ENCODE results near the gene COL18A1.

Gene COL18A1

DNA sequence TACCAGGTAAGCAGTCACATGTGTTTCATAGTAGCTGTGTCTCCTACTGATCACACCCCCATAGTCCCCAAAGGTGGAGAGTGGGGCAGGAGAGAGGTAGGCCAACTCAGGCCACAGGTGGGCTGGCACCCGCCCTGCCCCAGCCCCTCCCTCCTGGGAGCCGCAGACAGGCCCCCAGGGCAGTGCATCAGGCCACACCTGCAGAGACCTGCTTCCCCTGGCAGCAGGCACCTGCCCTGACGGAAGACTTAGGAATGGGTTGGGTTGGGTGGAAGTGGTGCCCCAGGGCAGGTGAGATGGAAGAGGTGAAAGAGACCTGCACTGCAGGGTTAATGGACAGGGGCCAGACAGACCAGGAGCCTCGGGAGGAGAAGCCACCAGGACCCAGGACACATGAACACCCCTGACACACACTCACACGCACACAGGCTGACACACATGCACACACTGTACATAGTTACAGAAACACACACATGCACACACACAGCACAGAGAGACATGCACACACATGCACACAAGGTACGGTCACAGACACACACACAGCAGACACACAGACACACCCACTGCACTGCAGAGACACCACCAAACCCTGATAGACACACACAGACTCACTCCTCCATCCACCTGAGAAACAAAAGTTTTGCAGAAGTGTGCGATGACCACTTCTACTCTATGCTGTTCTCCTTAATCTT is 1.7 kb upstream of the COL18A1 start:
- no peak for DNase-seq

DNA sequence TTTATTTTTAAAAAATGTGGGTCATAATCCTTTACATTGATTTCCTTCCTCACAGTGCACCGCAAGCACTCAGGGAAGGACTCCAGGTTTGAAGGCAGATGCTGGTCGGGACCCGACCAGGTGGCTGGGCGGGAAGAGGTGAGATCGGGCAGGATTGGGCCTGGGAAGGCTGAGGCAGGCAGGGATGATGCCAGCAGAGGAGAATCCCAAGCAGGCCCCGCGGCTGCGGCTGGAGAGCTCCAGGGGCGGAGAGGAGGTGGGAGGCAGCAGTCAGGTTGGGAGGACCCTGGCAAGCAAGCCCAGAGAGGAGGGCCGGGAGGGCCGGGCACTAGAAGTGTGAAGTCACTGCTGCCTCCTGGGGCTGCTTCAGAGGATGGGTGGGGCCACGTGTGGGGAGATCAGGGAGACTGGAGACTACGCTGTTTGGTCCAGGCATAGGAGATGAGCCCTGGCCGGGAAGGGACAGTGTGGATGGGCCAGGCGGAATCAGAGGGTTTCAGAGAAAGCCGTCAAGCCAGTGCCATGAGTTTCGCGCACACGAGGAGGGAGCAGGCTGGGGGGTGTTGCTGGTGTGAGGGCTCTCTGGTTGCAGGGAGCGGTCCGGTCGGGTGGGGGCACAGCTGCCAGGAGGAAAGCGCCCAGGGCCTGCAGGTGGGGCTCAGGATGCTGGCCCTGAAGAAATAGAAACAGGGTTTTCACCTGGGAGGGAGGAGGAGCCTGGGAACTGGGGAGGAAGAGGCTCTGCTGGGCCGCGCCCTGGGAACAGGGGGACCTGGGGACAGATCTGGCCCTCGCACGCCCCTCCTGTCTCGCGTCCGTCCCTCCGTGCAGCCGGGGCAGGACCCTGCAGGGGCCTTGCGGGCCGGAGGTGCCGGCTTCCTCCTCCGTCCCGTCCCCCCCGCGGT is 888 bp upstream of the COL18A1 start:
- no peak for DNase-seq

DNA sequence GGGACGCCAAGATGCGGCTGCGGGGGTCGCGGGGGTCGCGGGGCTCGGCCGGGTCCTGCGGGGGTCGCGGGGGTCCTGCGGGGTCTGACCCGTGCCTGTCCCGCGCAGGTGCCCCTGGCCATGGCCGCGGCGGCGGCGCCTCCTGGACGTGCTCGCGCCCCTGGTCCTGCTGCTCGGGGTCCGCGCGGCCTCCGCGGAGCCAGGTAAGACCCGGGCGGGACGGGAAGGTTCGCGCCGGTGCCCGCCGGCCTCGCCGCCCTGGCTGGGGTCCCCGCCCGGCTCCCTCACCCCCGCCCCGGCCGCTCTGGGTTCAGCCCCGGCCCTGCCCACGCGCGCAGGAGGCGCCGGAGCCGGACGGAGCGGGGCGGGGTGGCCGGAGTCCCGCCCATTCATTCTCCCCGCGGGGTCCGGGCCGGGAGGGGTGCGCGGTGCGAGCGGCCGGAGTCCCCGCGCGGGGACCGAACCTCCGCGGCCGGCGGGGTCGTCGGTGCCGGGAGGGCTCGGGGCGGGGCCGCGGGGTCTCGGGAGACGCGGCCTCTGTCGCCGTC is 380 bp downstream of the COL18A1 start:
- DNase-seq: no peak

DNA sequence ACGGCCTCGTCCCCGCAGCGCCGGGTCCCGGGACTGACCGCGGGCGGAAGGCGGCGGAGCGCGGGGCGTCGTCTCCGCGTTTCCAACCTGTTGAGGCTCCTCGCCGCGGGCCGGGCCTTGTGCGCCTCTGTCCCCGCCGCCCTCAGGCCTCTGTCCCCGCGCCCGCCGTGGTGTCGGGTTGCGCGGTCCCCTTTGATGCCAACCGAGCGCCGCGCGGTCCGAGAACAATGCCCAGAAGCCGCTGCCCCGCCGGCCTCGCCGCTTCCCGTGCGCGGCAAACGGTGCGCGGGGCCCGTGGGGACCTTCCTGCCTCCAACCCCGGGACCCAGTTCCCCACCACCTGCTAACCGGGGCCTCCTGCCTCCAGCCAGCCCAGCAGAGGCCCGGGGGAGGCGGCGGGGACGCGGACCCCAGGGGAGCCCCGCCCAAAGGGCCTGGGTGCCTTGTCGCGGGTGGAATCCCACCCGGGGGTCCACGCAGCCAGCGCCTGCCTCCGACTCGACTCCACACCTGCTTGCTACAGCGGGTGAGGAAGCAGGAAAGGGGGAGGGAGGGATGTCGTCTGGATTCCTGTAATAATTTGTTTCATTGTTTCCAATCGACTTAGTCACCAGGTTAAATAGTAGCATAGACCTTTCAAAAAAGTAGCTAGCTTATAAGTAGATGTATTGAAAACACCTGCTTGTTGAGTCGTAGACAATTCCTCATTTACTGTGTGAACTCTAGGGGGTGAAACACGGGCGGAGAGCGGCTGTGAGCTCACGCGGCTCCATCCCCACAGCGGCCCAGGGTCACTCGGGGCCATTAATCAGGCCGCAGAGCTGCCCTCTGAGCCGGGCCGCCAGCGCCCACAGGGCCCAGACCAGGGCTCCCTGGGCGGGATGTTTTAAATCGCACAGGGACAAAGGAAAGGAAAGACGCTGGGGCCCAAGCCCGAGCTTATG is 1.1 kb downstream of the COL18A1 start:
- no peak for DNase-seq

DNA sequence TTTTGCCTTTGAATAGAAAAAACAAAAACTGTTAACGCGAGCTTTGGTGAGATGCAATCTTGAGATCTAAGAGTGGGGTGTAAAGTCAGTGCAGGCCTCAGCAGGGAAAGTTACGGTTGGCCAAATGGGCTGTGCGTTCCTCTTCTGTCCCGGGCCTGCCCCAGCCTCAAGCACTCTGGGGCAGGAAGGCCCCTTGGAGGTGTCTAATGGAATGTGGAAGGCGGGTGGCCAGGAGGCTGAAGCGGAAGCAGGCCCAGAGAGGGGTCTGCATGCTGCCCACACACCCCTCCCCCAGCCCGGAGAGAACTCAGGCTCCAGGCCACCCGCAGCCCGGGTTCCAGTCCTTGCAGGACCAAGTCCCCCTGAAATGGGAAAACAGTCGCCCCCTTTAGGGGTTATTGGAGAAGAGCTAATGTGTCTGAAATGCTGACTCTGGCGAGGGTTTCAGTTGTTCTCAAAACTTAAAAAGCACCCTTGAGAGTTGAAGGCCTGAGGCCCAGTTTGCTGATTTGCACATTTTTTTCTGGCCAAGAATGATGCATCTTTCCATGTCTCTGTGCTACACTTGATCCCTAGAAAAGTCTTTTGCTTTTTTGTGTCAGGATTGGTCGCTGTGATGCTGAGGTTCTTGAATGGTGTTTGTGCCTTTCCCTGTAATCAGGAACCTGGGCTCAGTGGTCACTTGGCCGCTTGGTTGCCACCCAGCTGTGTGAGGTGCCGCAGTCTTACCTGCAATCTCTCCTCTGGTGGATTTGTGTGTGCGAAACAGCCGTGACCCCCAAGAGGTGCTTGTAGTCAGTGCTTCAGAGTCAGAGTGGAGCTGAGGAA is 2.0 kb downstream of the COL18A1 start:
- no peak for DNase-seq

DNA sequence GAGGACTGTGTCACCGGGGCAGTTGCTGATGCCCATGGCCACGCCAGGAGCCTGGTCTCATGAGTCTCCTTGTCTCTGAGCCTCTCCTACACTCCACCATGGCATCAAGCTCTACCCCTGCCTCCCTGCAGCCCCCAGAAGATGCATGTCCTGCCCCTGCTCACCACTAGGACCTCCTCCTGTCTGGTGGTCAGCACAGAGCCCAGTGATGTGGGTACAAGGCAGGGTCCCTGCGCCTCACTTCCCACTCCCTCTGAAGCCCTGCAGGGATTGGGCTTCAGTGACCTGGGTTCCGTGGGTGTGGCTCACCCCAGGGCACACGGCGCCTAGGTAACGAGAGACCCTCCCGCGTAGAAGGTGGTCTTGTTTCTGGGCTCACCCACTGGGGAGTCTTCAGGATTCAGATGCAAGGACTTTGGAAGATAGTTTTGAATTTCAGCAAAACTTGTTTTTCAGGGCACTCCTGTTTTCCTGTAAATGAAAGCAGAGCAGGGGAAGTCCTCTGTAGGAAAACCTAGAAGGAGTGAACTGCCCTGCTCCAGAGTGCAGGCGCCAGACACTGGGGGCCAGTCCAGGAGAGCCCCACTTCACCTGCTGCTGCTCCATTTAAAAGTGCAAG is 2.8 kb downstream of the COL18A1 start:
- DNase-seq: no peak

DNA sequence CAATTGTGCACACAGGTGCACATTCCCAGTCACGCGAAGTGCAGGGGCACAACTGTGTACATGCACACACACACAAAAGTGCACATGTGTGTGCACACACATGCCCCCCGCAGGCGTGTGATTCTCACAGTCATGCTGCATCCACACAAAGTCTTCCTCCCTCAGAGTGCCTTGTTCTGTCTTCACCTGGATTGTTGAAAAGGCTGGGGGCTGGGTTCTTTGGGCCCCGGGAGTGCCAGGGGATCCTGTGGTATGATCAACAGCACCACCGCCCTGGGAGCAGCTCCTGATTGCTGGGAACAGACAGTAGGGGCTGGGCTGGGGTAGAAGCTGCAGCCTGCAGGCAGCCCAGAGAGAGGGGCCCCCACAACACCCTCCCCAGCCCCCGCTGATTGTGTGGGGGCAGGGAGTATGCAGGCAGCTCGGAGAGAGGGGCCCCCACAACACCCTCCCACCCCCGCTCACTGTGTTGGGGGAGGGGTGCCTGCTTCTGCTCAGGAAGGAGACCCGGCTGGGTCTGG is 3.4 kb downstream of the COL18A1 start:
- no peak for DNase-seq

DNA sequence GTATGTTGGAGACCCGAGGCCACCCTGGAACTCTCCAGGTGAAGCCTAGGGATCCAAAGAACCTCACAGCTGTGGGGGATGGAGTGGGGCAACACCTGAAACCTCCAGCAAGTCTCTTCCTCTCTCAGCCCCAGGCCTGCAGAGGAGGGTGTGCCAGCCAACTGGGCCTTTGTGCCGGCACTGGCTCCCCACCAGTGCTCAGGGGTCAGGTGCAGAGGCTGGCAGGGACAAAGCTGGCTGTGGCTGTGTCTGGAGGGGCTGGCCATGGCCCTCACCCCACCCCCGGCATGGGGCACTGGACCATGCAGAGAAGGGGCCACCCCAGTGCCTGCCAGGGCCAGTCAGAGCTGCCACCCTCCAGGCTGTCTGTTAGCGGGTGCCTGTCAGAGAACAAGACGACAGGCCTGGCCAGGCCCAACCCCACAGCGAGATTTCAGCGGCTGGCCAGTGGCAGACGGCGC is 3.9 kb downstream of the COL18A1 start:
- DNase-seq: no peak

DNA sequence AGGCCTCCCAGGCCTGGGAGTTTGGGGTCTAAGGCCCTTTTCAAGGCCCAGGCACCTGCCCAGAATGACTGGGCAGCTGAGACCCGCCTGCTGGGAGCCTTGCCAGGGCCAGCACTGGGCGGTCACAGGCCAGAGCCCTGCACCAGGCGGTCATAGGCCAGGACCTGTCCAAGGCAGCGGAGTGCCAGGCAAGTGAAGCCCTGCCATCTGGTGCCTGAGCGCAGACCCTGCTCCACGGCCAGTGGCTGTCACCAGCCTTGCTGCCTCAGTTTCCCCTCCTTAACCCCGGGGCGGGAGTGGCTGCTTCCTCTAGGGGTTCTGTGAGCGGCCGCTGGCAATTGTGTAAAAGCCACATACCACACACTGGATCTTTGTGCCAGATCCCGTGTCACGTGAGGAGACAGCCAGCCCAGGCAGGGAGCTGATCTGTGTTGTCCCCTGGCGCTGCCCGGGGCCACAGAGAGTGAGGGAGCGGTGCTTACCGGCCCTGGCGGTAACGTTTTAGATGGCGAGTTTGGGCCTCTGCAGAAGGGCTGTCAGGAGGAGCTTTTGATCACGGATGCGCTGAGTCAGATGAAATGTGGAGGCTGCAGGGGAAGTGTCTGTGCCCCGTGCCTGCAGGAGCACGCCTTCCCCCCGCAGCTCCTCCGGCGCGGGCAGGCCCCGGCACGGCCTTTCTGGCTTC is 4.6 kb downstream of the COL18A1 start:
- no peak for DNase-seq

DNA sequence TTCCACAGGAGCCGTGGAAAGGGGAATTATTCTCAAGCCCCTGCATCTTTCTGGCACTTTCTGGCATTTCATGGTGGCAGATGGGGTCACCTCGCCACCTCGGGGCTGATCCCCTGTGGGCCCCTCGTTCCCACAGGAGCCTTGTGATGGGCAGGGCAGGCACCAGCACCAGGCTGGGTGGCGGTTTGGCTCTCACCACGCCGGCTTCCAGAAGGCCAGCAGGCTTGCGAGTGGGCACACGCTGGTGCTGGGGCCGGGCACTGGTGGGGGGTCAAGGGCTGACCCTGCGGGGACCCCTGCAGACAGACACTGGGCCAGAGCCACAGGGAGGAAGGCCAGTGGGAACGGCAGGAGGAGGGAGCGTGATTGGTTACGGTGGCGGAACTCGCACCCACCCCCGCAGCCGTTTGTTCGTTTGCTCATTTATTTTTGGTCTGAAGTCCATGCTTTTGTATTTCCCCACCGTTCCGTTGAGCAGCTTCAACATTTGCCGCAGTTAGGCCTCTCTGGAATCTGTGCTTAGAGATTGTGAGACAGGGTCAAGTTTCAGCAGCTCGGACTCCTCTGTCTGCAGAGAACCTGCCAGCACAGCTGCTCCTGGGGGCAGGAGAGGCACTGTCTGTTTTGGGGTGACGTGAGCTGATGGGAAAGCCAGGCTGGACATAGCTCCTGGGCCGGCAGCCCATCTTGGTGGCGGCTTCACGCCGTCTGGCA is 5.3 kb downstream of the COL18A1 start:
- DNase-seq: no peak

DNA sequence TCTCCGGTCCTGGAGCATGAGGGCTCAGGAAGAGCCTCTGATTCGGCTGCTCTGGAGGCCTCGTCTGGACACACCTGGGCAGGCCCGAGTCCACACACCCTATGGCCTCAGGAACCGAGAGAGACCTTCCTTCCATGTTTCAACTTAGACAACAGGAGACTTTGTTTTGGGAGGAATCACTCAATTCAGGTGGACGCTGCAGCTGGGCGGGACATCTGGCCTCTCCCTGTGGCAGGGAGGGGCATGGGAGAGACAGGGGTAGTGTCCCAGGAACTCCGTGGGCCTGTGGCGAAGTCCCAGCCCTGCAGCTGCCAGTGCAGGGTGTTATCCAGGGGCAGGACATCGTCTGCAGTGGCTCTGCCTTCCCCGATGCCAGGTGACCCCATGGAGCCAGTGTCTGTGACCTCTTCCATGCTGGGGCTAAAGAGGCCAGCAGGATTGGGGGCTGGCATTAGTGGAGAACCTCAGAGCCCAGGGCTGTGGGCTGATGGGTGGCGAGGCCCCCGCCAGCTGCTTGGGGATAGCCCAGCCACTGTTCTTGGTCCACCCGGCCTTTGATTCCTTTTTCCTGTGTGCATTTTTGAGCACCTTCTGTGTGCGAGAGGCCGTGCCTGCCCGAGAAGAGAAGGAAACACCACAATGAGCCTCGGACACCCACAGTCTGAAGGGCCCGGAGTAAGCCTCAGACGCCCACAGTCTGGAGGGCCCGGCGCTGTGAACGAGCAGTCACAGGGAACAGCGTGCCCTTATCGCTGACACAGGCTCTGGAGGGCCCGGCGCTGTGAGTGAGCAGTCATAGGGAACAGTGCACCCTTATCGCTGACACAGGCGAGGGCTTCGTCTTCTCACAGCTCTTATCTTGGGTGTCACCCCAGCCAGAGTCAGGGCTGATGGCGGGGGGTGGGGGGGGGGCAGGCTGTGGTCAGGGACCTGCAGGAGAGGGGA is 6.2 kb downstream of the COL18A1 start:
- DNase-seq: no peak

DNA sequence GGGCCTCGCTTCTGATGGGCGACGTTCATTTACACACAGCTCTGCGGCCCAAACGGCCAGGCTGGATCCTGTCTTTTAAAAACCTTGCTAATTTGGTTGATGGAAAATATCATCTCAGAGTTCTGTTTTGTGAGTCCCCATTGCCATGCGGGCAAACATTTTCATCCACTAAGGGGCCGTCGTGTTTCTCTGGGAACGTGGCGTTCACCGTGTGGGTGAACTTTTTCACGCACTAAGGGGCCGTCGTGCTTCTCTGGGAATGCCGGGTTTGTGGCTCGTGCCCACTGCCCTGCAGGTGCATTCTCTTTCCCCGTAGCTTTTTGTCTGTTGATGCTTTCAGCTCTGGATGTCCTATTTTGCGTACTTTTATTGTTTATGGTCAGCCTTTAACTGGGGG is 6.8 kb downstream of the COL18A1 start:
- no peak for DNase-seq

DNA sequence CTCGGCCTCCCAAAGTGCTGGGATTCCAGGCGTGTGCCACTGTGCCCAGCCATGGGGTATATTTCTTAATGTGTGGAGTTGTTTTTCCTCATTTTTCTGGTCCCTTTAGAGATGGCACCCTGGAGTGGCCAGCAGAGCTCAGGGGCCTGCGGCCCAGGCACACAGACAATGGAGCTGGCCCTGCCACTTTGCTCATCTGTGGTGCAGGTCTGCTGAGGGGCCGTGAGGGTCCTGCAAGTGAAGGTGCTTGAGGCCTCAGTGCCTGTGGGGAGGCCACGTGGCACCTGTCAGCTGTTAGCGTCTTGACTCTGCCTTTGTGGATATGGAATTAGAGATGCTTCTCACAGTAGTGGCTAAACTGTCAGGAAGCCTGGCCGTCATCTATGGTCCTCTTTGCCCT is 7.5 kb downstream of the COL18A1 start:
- DNase-seq: no peak

DNA sequence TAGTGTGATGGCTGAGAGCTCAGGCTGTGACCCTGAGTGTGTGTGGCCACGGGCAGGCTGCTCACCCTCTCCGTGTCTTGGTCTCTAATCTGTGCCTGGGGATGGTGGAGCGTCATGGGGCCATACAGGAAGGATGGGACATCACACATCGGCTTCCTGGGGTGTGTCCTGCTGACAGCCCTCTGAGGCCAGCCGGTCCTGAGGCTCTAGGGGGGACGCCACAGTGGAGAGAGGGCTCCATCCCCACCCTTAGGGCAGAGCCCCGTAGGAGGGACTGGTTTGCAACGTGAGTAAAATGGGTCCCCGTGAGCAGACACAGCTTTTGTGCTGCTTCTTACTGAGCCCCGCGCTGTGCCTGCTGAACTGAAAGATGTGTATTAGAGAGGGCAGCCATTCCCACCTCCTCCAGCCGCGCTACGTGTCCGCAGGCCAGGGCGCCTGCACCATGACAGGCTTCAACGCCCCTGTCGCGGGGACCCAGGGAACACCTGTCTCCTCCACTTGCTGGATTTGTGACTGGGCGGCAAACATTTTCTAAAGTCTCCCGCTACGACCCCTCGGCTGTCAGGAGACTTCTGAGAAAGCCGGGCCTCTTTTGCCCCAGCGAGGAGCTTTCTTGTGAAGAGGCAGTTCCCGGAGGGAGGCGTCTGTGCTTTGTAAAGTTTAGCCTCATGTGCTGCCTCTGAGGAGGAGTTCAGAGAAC is 8.1 kb downstream of the COL18A1 start:
- DNase-seq: no peak

DNA sequence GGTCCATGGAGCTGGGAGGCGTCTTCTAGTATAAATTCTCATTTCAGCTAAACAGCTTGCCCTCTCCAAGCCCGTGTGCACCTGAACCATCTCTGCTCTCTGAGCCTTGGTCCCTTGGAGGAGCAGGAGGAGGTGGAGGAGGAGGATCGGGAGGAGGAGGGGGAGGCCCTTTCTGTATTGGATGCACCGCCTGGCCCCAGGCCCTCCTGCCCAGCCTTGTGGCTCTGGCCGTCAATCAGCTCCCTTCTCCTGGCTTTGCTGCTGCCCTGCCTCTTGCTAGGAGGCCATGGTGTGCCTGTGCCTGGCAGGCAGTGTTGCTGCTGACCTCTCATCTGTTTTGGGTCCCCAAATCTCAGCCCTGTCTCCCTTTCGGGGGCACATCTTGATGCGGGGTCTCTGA is 9.0 kb downstream of the COL18A1 start:
- no peak for DNase-seq

DNA sequence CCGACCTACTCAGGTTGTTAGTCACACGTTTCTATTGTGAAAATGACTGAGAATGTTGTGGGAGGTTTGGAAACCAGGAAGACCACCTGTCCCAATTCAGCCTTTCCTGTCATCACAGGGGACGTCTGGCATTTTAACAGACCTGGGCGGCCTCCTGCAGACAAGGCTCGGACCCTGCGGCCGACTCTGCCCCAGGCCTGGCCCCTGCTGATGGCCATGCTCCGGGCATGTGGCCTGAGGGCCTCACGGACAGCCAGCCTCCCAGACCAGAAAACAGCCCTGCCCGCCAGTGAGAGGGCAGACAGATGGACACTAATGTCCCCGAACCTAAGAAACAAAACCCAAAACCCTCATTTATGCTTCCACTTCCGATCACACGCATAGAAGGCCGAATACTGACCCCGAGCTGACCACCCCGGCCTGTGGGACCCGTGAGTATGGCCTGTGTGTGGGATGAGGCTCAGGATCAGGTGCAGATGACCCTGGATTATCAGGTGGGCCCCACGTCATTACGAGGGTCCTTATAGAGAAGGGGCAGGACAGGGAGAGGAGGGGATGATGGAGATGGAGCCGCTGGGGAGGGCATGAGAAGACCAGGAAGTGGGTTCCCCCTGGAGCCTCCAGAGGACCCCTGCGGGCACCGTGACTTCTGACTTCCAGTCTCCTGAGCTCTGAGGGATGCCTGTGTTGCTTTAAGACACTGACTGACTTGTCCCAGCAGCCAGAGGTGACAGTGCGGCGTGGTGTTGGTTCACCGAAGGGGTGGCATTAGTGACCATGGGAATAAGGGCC is 9.6 kb downstream of the COL18A1 start:
- DNase-seq: no peak
